T-cell (primary cell): ENCODE measurements around the gene ULK4. TPM values are rescaled to one million over a fixed set of nuclear protein-coding genes. Genes with fewer than 3 reads are reported as not detected.
"Not testable (repeated sequence)": the region's sequence is repeated elsewhere in the genome, so short reads cannot be mapped to it uniquely, and the experiment has no call there.

ENCODE experiments used
- ATAC-seq, 4 experiments: fragments of 200-7000 bp in 3 of 4; fragments of 150-1000 bp in 1 of 4; cut with Tn5 transposase; replicated peaks in 1 of 4; 1 replicate in 3 of 4; 2 replicates in 1 of 4; pipeline ENCODE4 v1.10.0; 2021; ENCODE audit warnings: moderate library complexity in 3 of 4, mild to moderate bottlenecking in 2 of 4, moderate number of reproducible peaks in 1 of 4
- CTCF ChIA-PET, 2 donors: fragments of 300-600 bp; sonication (Branson Sonifier 250); formaldehyde crosslinking; loops; one replicate each; lab custom pipeline; 2022; ENCODE audit warnings: antibody characterized with exemption in 2 of 2; lab: Charles Lee
- POLR2A ChIA-PET, 2 donors: fragments of 300-600 bp; sonication (Branson Sonifier 250); formaldehyde crosslinking; loops; one replicate each; lab custom pipeline; 2022; ENCODE audit warnings: antibody characterized with exemption in 2 of 2; lab: Charles Lee
- DNase-seq, 35 experiments: peaks; one replicate each; pipeline versions ENCODE4 v3.0.0 to v3.0.0-alpha.2; 2013 to 2023
- H3K27ac ChIP-seq: one replicate; pipeline ENCODE4 v1.5.1; 2013; ENCODE audit warnings: low read length
- H3K27me3 ChIP-seq, 2 experiments: replicated peaks in 1 of 2; 1 replicate in 1 of 2; 2 replicates in 1 of 2; pipeline versions ENCODE4 v1.6.1 to v1.7.0; 2013; ENCODE audit warnings: low read length in 1 of 2, mixed read lengths in 1 of 2; ENCODE audit not compliant: control insufficient read depth in 2 of 2, insufficient read depth in 2 of 2; ENCODE audit errors: extremely low read depth in 1 of 2
- H3K36me3 ChIP-seq, 2 donors: 1 replicate in 1 of 2; 2 replicates in 1 of 2; pipeline versions ENCODE4 v1.6.1 to v1.7.0; 2013; ENCODE audit warnings: low read length in 1 of 2; ENCODE audit not compliant: control insufficient read depth in 2 of 2, insufficient read depth in 1 of 2; ENCODE audit errors: extremely low read depth in 1 of 2
- H3K4me1 ChIP-seq, 2 experiments: 1 replicate in 1 of 2; 2 replicates in 1 of 2; pipeline versions ENCODE4 v1.6.1 to v1.7.0; 2013; ENCODE audit warnings: low read length in 2 of 2, mixed read lengths in 1 of 2; ENCODE audit not compliant: insufficient read depth in 2 of 2, control insufficient read depth in 1 of 2; ENCODE audit errors: extremely low read depth in 1 of 2
- H3K4me3 ChIP-seq, 2 donors: 1 replicate in 1 of 2; 2 replicates in 1 of 2; pipeline versions ENCODE4 v1.5.1 to v1.7.0; 2013; ENCODE audit warnings: mild to moderate bottlenecking in 2 of 2, low read length in 1 of 2, moderate library complexity in 1 of 2; ENCODE audit not compliant: control insufficient read depth in 1 of 2; ENCODE audit errors: extremely low read depth in 1 of 2
- H3K9me3 ChIP-seq: 2 replicates; pipeline ENCODE4 v1.7.0; 2013
- H3K27ac Mint-ChIP-seq, 2 donors: one replicate each; pipeline ENCODE4 v1.8.0; 2020 to 2021; ENCODE audit warnings: mild to moderate bottlenecking in 2 of 2, mixed read lengths in 2 of 2
- H3K27me3 Mint-ChIP-seq, 2 donors: one replicate each; pipeline ENCODE4 v1.8.0; 2021 to 2022; ENCODE audit warnings: mixed read lengths in 2 of 2
- H3K36me3 Mint-ChIP-seq: one replicate; pipeline ENCODE4 v1.8.0; 2021; ENCODE audit warnings: mixed read lengths
- H3K4me1 Mint-ChIP-seq, 3 donors: one replicate each; pipeline ENCODE4 v1.8.0; 2020 to 2022; ENCODE audit warnings: mixed read lengths in 3 of 3, mild to moderate bottlenecking in 1 of 3
- H3K4me3 Mint-ChIP-seq, 3 donors: one replicate each; pipeline ENCODE4 v1.8.0; 2020 to 2022; ENCODE audit warnings: mild to moderate bottlenecking in 3 of 3, mixed read lengths in 3 of 3, moderate library complexity in 3 of 3
- H3K9me3 Mint-ChIP-seq, 3 donors: one replicate each; pipeline ENCODE4 v1.8.0; 2020 to 2022; ENCODE audit warnings: mixed read lengths in 3 of 3
- WGBS: methylation state at CpG from one replicate; pipeline ENCODE4 v1.1.5; 2013; ENCODE audit warnings: missing lambda C conversion rate; ENCODE audit not compliant: insufficient coverage; 5-methylcytosine and 5-hydroxymethylcytosine counted together
- total RNA-seq, 35 experiments: library from RNA in 6 of 35; stranded (reverse) in 6 of 35; fragments of 120-200 nt in 1 of 35; gene quantifications; one replicate each; pipeline versions ENCODE4 v1.2.1 to v1.2.4 and lab custom pipeline; 2013 to 2026

ULK4 gene
- total RNA-seq, 5 donors from 2014 or later (not counting 1 experiment from before 2014, with no cell fraction given): 17.5 to 28.2 (median 19.7) TPM

DNA sequence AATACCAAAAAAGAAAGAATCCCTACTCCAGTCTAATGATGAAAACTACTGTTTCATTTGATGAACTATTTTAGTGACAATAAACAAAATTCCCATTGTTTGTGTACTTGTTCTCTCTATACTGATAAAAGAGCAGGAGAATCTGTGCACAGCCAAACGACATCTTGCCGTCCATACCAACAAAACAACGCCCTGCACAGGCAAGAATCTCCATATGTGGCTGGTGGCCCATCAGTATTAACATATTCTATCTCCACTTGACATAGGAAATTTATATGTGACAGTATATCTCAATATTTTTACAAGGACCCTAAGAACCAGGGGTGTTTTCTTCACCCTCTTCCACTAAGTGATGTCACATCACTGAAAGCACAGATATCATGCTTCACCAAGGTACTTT lies 279.5 kb downstream of the ULK4 start:
- WGBS: no CpG with 5 or more reads among the region's 3 CpGs
- H3K4me1 Mint-ChIP-seq: no peaks in the 10 kb centered on the region
- ATAC-seq (no peak), DNase-seq (no peak)
- POLR2A ChIA-PET: no interaction called here
- H3K4me3 Mint-ChIP-seq: no peak overlapping the region
- H3K9me3 ChIP-seq: no peaks in the 10 kb centered on the region
- no peak overlapping the region for H3K27ac Mint-ChIP-seq
- H3K36me3 Mint-ChIP-seq: peaks cover 60% of the 10 kb centered on the region
- no peaks in the 10 kb centered on the region for H3K36me3 ChIP-seq
- H3K4me1 ChIP-seq: no peaks in the 10 kb centered on the region
- no peaks in the 10 kb centered on the region for H3K27me3 ChIP-seq
- CTCF ChIA-PET: no interaction called here
- no peak overlapping the region for H3K4me3 ChIP-seq
- H3K9me3 Mint-ChIP-seq: no peaks in the 10 kb centered on the region
- no peaks in the 10 kb centered on the region for H3K27me3 Mint-ChIP-seq
- no peak overlapping the region for H3K27ac ChIP-seq

GRCh38 chr3:41681479-41681878 lies 280.4 kb downstream of the ULK4 start:
- Histone ChIP-seq H3K4me1 (no peaks in the 10 kb centered on the region), H3K36me3 (no peaks in the 10 kb centered on the region), H3K27ac (no peak overlapping the region), H3K4me3 (no peak overlapping the region), H3K9me3 (no peaks in the 10 kb centered on the region), H3K27me3 (no peaks in the 10 kb centered on the region)
- Mint-ChIP-seq H3K27me3 (no peaks in the 10 kb centered on the region), H3K36me3 (peaks cover 59% of the 10 kb centered on the region), H3K27ac (no peak overlapping the region), H3K4me1 (no peaks in the 10 kb centered on the region), H3K9me3 (no peaks in the 10 kb centered on the region), H3K4me3 (no peak overlapping the region)
- no peak for DNase-seq
- ChIA-PET CTCF (no interaction called here), POLR2A (interaction anchor here in 1 of 2 donors (0.6 kb wide), 1 partner anchor 1171 kb away, joined by 3 read pairs; no protein-coding TSS in a partner anchor)
- no CpG with 5 or more reads among the region's 3 CpGs for WGBS
- no peak for ATAC-seq

DNA sequence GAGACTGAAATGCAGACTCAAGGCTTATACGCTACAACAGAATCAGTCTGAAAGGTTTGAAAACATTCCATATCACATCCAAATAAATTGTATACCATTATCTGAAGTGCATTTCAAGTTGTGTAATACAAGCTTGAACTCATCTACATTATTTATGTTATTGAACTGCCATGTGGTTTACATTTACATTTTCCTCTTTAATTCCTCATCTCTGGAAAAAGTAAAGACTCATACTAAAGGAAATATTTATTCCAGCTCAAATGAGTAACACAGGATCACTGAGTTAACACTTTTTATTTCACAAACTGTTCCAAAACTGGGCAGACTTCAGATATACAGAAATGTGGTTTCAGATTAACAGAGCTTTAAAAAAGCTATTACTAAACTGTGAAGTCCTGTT lies 282.5 kb downstream of the ULK4 start:
- WGBS: no CpG with 5 or more reads among the region's 1 CpG
- CTCF ChIA-PET: no interaction called here
- no peaks in the 10 kb centered on the region for H3K9me3 Mint-ChIP-seq
- ATAC-seq: no peak
- peaks cover 55% of the 10 kb centered on the region for H3K36me3 Mint-ChIP-seq
- no peaks in the 10 kb centered on the region for H3K4me1 Mint-ChIP-seq
- Histone ChIP-seq H3K27ac (no peak overlapping the region), H3K9me3 (no peaks in the 10 kb centered on the region), H3K4me1 (no peaks in the 10 kb centered on the region), H3K36me3 (no peaks in the 10 kb centered on the region), H3K27me3 (no peaks in the 10 kb centered on the region), H3K4me3 (no peak overlapping the region)
- no peak overlapping the region for H3K4me3 Mint-ChIP-seq
- POLR2A ChIA-PET: no interaction called here
- H3K27ac Mint-ChIP-seq: no peak overlapping the region
- no peaks in the 10 kb centered on the region for H3K27me3 Mint-ChIP-seq
- no peak for DNase-seq

DNA sequence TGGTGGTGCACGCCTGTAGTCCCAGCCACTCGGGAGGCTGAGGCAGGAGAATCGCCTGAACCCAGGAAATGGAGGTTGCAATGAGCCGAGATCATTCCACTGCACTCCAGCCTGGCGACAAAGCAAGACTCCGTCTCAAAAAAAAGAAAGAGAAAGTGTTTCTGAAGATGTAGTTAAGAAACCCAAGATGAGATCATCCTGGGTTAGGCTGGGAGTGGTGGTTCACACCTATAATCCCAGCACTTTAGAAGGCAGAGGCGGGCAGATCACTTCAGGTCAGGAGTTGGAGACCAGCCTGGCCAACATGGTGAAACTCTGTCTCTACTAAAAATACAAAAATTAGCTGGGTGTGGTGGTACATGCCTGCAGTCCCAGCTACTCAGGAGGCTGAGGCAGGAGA lies 286.8 kb downstream of the ULK4 start:
- H3K9me3 ChIP-seq, H3K4me3 Mint-ChIP-seq, H3K4me1 Mint-ChIP-seq, H3K4me1 ChIP-seq, CTCF ChIA-PET, H3K27me3 ChIP-seq, ATAC-seq, H3K36me3 ChIP-seq, H3K27me3 Mint-ChIP-seq, H3K4me3 ChIP-seq, POLR2A ChIA-PET, H3K27ac Mint-ChIP-seq, DNase-seq, H3K27ac ChIP-seq: not testable (repeated sequence)
- H3K9me3 Mint-ChIP-seq: peaks cover 4 to 13% (median 7%) of the 10 kb centered on the region in 3 donors
- H3K36me3 Mint-ChIP-seq: peaks cover 44% of the 10 kb centered on the region
- 60% methylated on average over 1 of the region's 7 CpGs for WGBS

DNA sequence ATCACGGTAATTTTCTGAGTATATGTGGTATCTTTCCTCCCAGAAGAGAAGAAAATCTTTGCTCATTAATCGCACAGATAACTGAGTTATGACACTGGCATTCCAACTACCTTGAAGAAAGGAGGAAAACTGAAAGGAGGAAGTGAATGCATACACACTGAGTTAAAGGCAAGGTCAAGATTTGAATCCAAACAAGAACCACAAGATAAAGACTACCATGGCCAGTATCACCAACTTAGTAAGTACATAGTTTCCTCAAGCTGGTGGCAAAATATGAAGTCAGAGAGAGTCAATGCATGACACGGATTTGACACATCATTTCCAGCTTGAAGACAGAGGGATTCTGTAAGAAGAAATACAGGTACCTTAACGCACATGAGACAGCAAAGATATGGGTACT lies 287.5 kb downstream of the ULK4 start:
- WGBS: 60% methylated on average over 1 of the region's 4 CpGs
- Histone ChIP-seq H3K4me3 (no peak overlapping the region), H3K9me3 (no peaks in the 10 kb centered on the region), H3K27me3 (no peaks in the 10 kb centered on the region), H3K4me1 (no peaks in the 10 kb centered on the region), H3K27ac (no peak overlapping the region), H3K36me3 (no peaks in the 10 kb centered on the region)
- Mint-ChIP-seq H3K4me1 (no peaks in the 10 kb centered on the region), H3K9me3 (peaks cover 4 to 13% (median 7%) of the 10 kb centered on the region in 3 donors), H3K36me3 (peaks cover 45% of the 10 kb centered on the region), H3K4me3 (no peak overlapping the region), H3K27ac (no peak overlapping the region), H3K27me3 (no peaks in the 10 kb centered on the region)
- no peak for ATAC-seq
- no peak for DNase-seq
- CTCF ChIA-PET: no interaction called here
- POLR2A ChIA-PET: no interaction called here

GRCh38 chr3:41673650-41674049 lies 288.3 kb downstream of the ULK4 start:
- CTCF ChIA-PET: interaction anchor here in 1 of 2 donors (0.6 kb wide), 1 partner anchor 856 kb away, joined by 3 read pairs; no protein-coding TSS in a partner anchor
- WGBS: 100% methylated on average over 1 of the region's 2 CpGs
- Mint-ChIP-seq H3K36me3 (peaks cover 45% of the 10 kb centered on the region), H3K27me3 (no peaks in the 10 kb centered on the region), H3K27ac (no peak overlapping the region), H3K4me3 (no peak overlapping the region), H3K9me3 (peaks cover 4 to 13% (median 7%) of the 10 kb centered on the region in 3 donors), H3K4me1 (no peaks in the 10 kb centered on the region)
- Histone ChIP-seq H3K36me3 (no peaks in the 10 kb centered on the region), H3K4me1 (no peaks in the 10 kb centered on the region), H3K9me3 (no peaks in the 10 kb centered on the region), H3K4me3 (no peak overlapping the region), H3K27ac (no peak overlapping the region), H3K27me3 (no peaks in the 10 kb centered on the region)
- DNase-seq: no peak
- no peak for ATAC-seq
- POLR2A ChIA-PET: interaction anchor here in 1 of 2 donors (1.2 kb wide), 1 partner anchor 11 kb away, joined by 5 read pairs; no protein-coding TSS in a partner anchor

- Mint-ChIP-seq H3K9me3 (peaks cover 15 to 30% (median 23%) of the 10 kb centered on the region in 3 donors), H3K27ac (no peak overlapping the region), H3K27me3 (no peaks in the 10 kb centered on the region), H3K4me3 (no peak overlapping the region), H3K36me3 (peaks cover 61% of the 10 kb centered on the region), H3K4me1 (no peaks in the 10 kb centered on the region)
- Histone ChIP-seq H3K9me3 (peaks cover 5% of the 10 kb centered on the region), H3K4me1 (no peaks in the 10 kb centered on the region), H3K36me3 (peaks cover 4 to 6% of the 10 kb centered on the region in 2 donors), H3K27ac (no peak overlapping the region), H3K27me3 (no peaks in the 10 kb centered on the region), H3K4me3 (no peak overlapping the region)
- POLR2A ChIA-PET: no interaction called here
- ATAC-seq (no peak), DNase-seq (no peak)
- CTCF ChIA-PET: no interaction called here
These were observed 293.5 kb downstream of the ULK4 start for GRCh38 chr3:41668379-41668778.
